KMS-11 (cell line): ENCODE data around the gene FMC1.

Experiments used
- H2AFZ ChIP-seq: fragments of 200-600 bp; sonication (generic); 2 replicates; pipeline ENCODE4 v1.6.1; 2016; ENCODE audit warnings: antibody characterized with exemption, mixed run types, low read depth
- H3K27ac ChIP-seq: fragments of 200-600 bp; sonication (generic); 2 replicates; pipeline ENCODE4 v1.6.1; 2016; ENCODE audit warnings: mild to moderate bottlenecking, mixed run types
- H3K27me3 ChIP-seq: fragments of 200-600 bp; sonication (generic); 2 replicates; pipeline ENCODE4 v1.6.1; 2017; ENCODE audit warnings: mild to moderate bottlenecking, low read depth, mixed run types, moderate library complexity; ENCODE audit not compliant: insufficient read depth
- H3K36me3 ChIP-seq: fragments of 200-600 bp; sonication (generic); 2 replicates; pipeline ENCODE4 v1.6.1; 2017; ENCODE audit warnings: mild to moderate bottlenecking, mixed run types; ENCODE audit not compliant: insufficient read depth
- H3K4me1 ChIP-seq: fragments of 200-600 bp; sonication (generic); 2 replicates; pipeline ENCODE4 v1.6.1; 2016; ENCODE audit warnings: mild to moderate bottlenecking, low read depth, mixed run types; ENCODE audit not compliant: poor library complexity, severe bottlenecking
- H3K4me2 ChIP-seq: fragments of 200-600 bp; sonication (generic); 2 replicates; pipeline ENCODE4 v1.7.0; 2016; ENCODE audit warnings: mild to moderate bottlenecking, mixed run types
- H3K4me3 ChIP-seq: fragments of 200-600 bp; sonication (generic); IDR thresholded peaks from 2 replicates; pipeline ENCODE4 v1.6.1; 2017; ENCODE audit warnings: low read depth, low read length, mixed read lengths; ENCODE audit not compliant: insufficient read depth
- H3K79me2 ChIP-seq: fragments of 200-600 bp; sonication (generic); 2 replicates; pipeline ENCODE4 v1.6.1; 2016; ENCODE audit warnings: low read depth, mixed run types; ENCODE audit not compliant: insufficient read depth
- H3K9ac ChIP-seq: fragments of 200-600 bp; sonication (generic); 2 replicates; pipeline ENCODE4 v1.6.1; 2016; ENCODE audit warnings: mild to moderate bottlenecking, mixed run types
- H4K20me1 ChIP-seq: fragments of 200-600 bp; sonication (generic); 2 replicates; pipeline ENCODE4 v1.6.1; 2016; ENCODE audit warnings: mild to moderate bottlenecking, mixed run types; ENCODE audit not compliant: insufficient read depth
- TF ChIP-seq, protein P1 (sequence below): fragments of 200-600 bp; sonication (generic); conservative IDR thresholded peaks from 2 replicates; pipeline ENCODE4 v1.6.1; 2017; ENCODE audit warnings: low read depth, mild to moderate bottlenecking, antibody characterized with exemption, low read length, moderate library complexity, mixed read lengths

The FMC1 gene

DNA sequence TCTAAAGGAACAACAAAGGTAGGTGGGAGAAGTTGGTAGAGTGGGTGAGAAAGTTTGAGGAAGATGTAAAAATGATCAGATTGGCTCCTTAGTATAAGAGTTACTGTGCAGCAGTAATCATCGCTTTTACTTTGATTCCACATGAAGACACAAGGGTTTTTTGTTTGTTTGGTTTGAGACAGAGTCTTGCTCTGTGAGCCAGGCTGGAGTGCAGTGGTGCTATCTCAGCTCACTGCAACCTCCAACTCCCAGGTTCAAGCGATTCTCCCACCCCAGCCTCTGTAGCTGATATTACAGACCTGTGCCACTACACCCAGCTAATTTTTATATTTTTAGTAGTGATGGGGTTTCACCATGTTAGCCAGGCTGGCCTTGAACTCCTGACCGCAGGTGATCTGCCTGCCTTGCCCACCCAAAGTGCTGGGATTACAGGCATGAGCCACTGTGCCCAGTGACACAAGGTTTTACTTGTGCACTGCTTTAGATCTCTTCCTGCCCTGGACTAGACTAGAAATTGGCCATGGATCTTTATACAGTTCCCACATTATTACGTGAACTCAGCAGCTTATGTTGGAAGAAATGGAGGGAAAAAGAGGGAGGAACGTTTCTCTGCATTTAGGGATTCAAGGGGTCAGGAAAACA is 29.3 kb downstream of the FMC1 start:
- Histone ChIP-seq H3K27ac (no peak overlapping the region), H3K36me3 (peaks cover 8% of the 10 kb centered on the region; the same call in 1 of the 2 replicates), H3K79me2 (peaks cover 100% of the 10 kb centered on the region), H2AFZ (no peak overlapping the region), H3K27me3 (no peaks in the 10 kb centered on the region), H3K9ac (no peak overlapping the region), H3K4me1 (peaks cover 19% of the 10 kb centered on the region), H4K20me1 (peaks cover 68% of the 10 kb centered on the region), H3K4me2 (no peak overlapping the region), H3K4me3 (no peak overlapping the region)
- TF ChIP-seq, protein P1, sequence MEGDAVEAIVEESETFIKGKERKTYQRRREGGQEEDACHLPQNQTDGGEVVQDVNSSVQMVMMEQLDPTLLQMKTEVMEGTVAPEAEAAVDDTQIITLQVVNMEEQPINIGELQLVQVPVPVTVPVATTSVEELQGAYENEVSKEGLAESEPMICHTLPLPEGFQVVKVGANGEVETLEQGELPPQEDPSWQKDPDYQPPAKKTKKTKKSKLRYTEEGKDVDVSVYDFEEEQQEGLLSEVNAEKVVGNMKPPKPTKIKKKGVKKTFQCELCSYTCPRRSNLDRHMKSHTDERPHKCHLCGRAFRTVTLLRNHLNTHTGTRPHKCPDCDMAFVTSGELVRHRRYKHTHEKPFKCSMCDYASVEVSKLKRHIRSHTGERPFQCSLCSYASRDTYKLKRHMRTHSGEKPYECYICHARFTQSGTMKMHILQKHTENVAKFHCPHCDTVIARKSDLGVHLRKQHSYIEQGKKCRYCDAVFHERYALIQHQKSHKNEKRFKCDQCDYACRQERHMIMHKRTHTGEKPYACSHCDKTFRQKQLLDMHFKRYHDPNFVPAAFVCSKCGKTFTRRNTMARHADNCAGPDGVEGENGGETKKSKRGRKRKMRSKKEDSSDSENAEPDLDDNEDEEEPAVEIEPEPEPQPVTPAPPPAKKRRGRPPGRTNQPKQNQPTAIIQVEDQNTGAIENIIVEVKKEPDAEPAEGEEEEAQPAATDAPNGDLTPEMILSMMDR, result no peak

- Histone ChIP-seq H3K79me2 (peaks cover 100% of the 10 kb centered on the region), H3K4me2 (no peak overlapping the region), H3K27me3 (no peaks in the 10 kb centered on the region), H3K36me3 (peaks cover 8% of the 10 kb centered on the region; the same call in 1 of the 2 replicates), H3K4me3 (no peak overlapping the region), H3K4me1 (peaks cover 19% of the 10 kb centered on the region), H3K9ac (no peak overlapping the region), H2AFZ (no peak overlapping the region), H3K27ac (no peak overlapping the region), H4K20me1 (peaks cover 63% of the 10 kb centered on the region)
- TF ChIP-seq, protein P1, result no peak
Observed at GRCh38 chr7:139370943-139371313, 29.8 kb downstream of the FMC1 start.

- Histone ChIP-seq H3K4me2 (no peak overlapping the region), H3K4me3 (no peak overlapping the region), H4K20me1 (peaks cover 38% of the 10 kb centered on the region; the same call in 1 of the 2 replicates)
Observed at GRCh38 chr7:139374246-139374645, 33.1 kb downstream of the FMC1 start.

GRCh38 chr7:139382439-139382838 is 41.3 kb downstream of the FMC1 start:
- Histone ChIP-seq H3K36me3 (peaks cover 14% of the 10 kb centered on the region), H3K79me2 (peaks cover 49% of the 10 kb centered on the region; the same call in 1 of the 2 replicates)

More at GRCh38 chr7:139374246-139374645, 33.1 kb downstream of the FMC1 start:
- Histone ChIP-seq H3K27ac (no peak overlapping the region), H3K9ac (no peak overlapping the region), H2AFZ (no peak overlapping the region), H3K79me2 (peaks cover 84% of the 10 kb centered on the region), H3K27me3 (no peaks in the 10 kb centered on the region), H3K4me1 (peaks cover 3% of the 10 kb centered on the region), H3K36me3 (peaks cover 15% of the 10 kb centered on the region; the same call in 1 of the 2 replicates)
- TF ChIP-seq, protein P1, result no peak

More at GRCh38 chr7:139382439-139382838, 41.3 kb downstream of the FMC1 start:
- Histone ChIP-seq H3K4me1 (no peaks in the 10 kb centered on the region), H4K20me1 (no peaks in the 10 kb centered on the region; the same call in 1 of the 2 replicates), H3K27me3 (no peaks in the 10 kb centered on the region), H3K4me3 (no peak overlapping the region), H3K27ac (no peak overlapping the region), H3K4me2 (no peak overlapping the region), H2AFZ (no peak overlapping the region), H3K9ac (no peak overlapping the region)
- TF ChIP-seq, protein P1, result no peak
